MCF 10A (cell line): ENCODE results near the gene HS2ST1. TPM values are rescaled to one million over a fixed set of nuclear protein-coding genes. Genes with fewer than 3 reads are reported as not detected.
A peak's percentile ranks its signal among the peaks of the same experiment; 100 is the strongest.

Source experiments
- BruUV-seq: library from RNA; stranded (reverse); fragments of 400-500 nt; replicated peaks from 2 replicates; lab custom pipeline; 2021; lab: Mats Ljungman, UMichigan
- CTCF ChIA-PET: fragments of 300-600 bp; sonication (Branson Sonifier 250); formaldehyde crosslinking; extraction: SDS; loops from one replicate; lab custom pipeline; 2021; ENCODE audit warnings: antibody characterized with exemption, inconsistent platforms; lab: Yijun Ruan, JAX
- POLR2A ChIA-PET: fragments of 300-600, 350-650 bp; sonication (Branson Sonifier 250); formaldehyde crosslinking; extraction: SDS; loops from one replicate; lab custom pipeline; 2020; ENCODE audit warnings: antibody characterized with exemption, inconsistent platforms; lab: Yijun Ruan, JAX
- DNase-seq: peaks from one replicate; pipeline ENCODE4 v3.0.0-alpha.2; 2018; ENCODE audit not compliant: unreplicated experiment
- H3K27ac Mint-ChIP-seq: one replicate; pipeline ENCODE4 v1.8.0; 2022; ENCODE audit warnings: mild to moderate bottlenecking, low read depth, mixed read lengths; ENCODE audit not compliant: unreplicated experiment
- H3K27me3 Mint-ChIP-seq: one replicate; pipeline ENCODE4 v1.8.0; 2022; ENCODE audit warnings: mixed read lengths; ENCODE audit not compliant: insufficient read depth, unreplicated experiment
- H3K36me3 Mint-ChIP-seq: one replicate; pipeline ENCODE4 v1.8.0; 2022; ENCODE audit warnings: mild to moderate bottlenecking, moderate library complexity, mixed read lengths; ENCODE audit not compliant: insufficient read depth, unreplicated experiment
- H3K4me1 Mint-ChIP-seq: one replicate; pipeline ENCODE4 v1.8.0; 2022; ENCODE audit warnings: mixed read lengths; ENCODE audit not compliant: insufficient read depth, unreplicated experiment
- H3K4me3 Mint-ChIP-seq: one replicate; pipeline ENCODE4 v1.8.0; 2022; ENCODE audit warnings: mild to moderate bottlenecking, moderate library complexity, mixed read lengths; ENCODE audit not compliant: unreplicated experiment
- H3K9me3 Mint-ChIP-seq: one replicate; pipeline ENCODE4 v1.8.0; 2022; ENCODE audit warnings: mixed read lengths; ENCODE audit not compliant: unreplicated experiment
- CTCF ChIP-seq: fragments of 200-600 bp; IDR thresholded peaks from one replicate; pipeline ENCODE4 v1.8.0; 2022; ENCODE audit warnings: antibody characterized with exemption, mild to moderate bottlenecking; ENCODE audit not compliant: unreplicated experiment
- intact Hi-C: fragments of 100-400 bp; cut with micrococcal nuclease; formaldehyde crosslinking; loops from 2 replicates; pipeline ENCODE4 v1.14.1; 2022
- total RNA-seq: library from RNA; stranded (reverse); gene quantifications from 2 replicates; pipeline ENCODE4 v1.2.3, GENCODE V29; 2022

HS2ST1 gene
- total RNA-seq, 1 experiment from 2014 or later: 20.4 TPM

DNA sequence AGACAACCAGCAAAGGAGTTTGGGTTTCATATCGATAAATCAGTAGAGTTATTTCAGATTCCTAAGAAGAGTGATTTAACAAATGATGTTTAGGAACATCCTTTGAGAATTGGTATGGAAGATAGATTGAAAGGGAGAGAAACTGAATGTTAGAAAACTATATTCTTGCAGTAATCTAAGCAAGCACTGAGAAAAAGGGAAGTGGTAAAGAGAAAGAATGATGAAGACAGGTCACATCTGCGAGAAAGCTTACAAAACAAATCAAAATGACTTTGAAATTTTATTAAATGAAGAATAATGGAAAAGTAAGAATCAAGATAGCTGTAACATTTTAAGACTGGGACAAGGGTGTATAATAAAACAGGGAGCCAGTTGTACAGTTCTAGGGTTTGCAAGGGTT, 177.0 kb downstream of the HS2ST1 start:
- POLR2A ChIA-PET: no interaction called here
- DNase-seq: no peak
- Mint-ChIP-seq H3K27ac (no peak overlapping the region), H3K27me3 (no peaks in the 10 kb centered on the region), H3K9me3 (no peaks in the 10 kb centered on the region), H3K4me1 (peaks cover 12% of the 10 kb centered on the region), H3K36me3 (no peaks in the 10 kb centered on the region), H3K4me3 (no peak overlapping the region)
- no peak for TF ChIP-seq CTCF
- intact Hi-C loops: no loop called here
- BruUV-seq: no TSS peak
- CTCF ChIA-PET: no interaction called here

GRCh38 chr1:87092846-87093245, 178.4 kb downstream of the HS2ST1 start:
- Mint-ChIP-seq H3K9me3 (no peaks in the 10 kb centered on the region), H3K4me3 (no peak overlapping the region), H3K4me1 (peaks cover 12% of the 10 kb centered on the region), H3K36me3 (no peaks in the 10 kb centered on the region), H3K27ac (no peak overlapping the region), H3K27me3 (no peaks in the 10 kb centered on the region)
- no TSS peak for BruUV-seq
- TF ChIP-seq CTCF: no peak
- intact Hi-C loops: no loop called here
- POLR2A ChIA-PET: interaction anchor here (0.9 kb wide), 1 partner anchor 17 kb away, joined by 3 read pairs; no protein-coding TSS in a partner anchor
- no peak for DNase-seq
- CTCF ChIA-PET: interaction anchor here (0.7 to 1.5 kb wide), 6 partner anchors 9 to 128 kb away, joined by 3 to 8 read pairs (median 3); no protein-coding TSS in a partner anchor

GRCh38 chr1:87093286-87093685, 178.9 kb downstream of the HS2ST1 start:
- ChIA-PET CTCF (interaction anchor here (0.7 to 1.5 kb wide), 6 partner anchors 9 to 129 kb away, joined by 3 to 8 read pairs (median 3); no protein-coding TSS in a partner anchor), POLR2A (interaction anchor here (0.6 to 1.4 kb wide), 3 partner anchors 10 to 389 kb away, joined by 3 to 4 read pairs (median 3); partner anchors contain the start of gene SH3GLB1)
- DNase-seq: peak; percentile 68
- H3K9me3 Mint-ChIP-seq: no peaks in the 10 kb centered on the region
- no peak overlapping the region for H3K4me3 Mint-ChIP-seq
- H3K4me1 Mint-ChIP-seq: peaks cover 12% of the 10 kb centered on the region
- BruUV-seq: no TSS peak
- H3K36me3 Mint-ChIP-seq: no peaks in the 10 kb centered on the region
- intact Hi-C loops: no loop called here
- H3K27me3 Mint-ChIP-seq: no peaks in the 10 kb centered on the region
- H3K27ac Mint-ChIP-seq: no peak overlapping the region
- TF ChIP-seq CTCF: no peak

DNA sequence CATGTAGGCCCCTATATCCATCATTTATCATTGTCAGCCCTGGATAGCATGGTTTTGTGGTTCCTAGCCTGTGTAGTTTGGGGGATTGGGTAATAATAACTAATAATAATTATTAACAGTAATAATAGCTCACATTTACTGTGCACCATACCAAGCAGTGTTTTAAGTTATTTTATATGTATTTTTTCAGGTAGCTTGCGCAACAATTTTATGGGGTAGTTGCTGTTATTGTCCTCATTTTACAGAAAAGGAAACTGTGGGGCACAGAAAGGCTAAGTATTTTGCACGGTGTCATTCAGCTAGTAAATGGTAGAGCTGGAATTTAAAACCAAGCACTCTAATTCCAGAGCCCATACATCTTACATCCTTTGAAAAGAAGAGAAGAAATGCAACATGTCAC, 179.8 kb downstream of the HS2ST1 start:
- POLR2A ChIA-PET: interaction anchor here (1.1 to 1.4 kb wide), 3 partner anchors 21 to 390 kb away, joined by 3 to 5 read pairs (median 4); partner anchors contain the start of gene SH3GLB1
- DNase-seq: no peak
- TF ChIP-seq CTCF: no peak
- Mint-ChIP-seq H3K27me3 (no peaks in the 10 kb centered on the region), H3K4me3 (no peak overlapping the region), H3K36me3 (no peaks in the 10 kb centered on the region), H3K9me3 (no peaks in the 10 kb centered on the region), H3K27ac (no peak overlapping the region), H3K4me1 (peaks cover 12% of the 10 kb centered on the region)
- intact Hi-C loops: no loop called here
- CTCF ChIA-PET: interaction anchor here (0.6 to 4.4 kb wide), 2 partner anchors 10 to 348 kb away, joined by 3 to 29 read pairs; no protein-coding TSS in a partner anchor
- BruUV-seq: no TSS peak
